Panc1 (cell line): ENCODE measurements around the gene GJB2.

ENCODE experiments used
- TCF7L2 ChIP-seq: IDR thresholded peaks from 2 replicates; pipeline ENCODE4 v1.6.1; 2011; ENCODE audit warnings: mild to moderate bottlenecking, low read depth, low read length, inconsistent platforms
- TF ChIP-seq, protein P1 (sequence below): fragments of 450-650 bp; IDR thresholded peaks from 2 replicates; pipeline ENCODE4 v1.5.1; 2017; ENCODE audit warnings: mild to moderate bottlenecking
- TF ChIP-seq, protein P2 (sequence below), 2 experiments: IDR thresholded peaks; 2 replicates each; pipeline ENCODE4 v1.6.1; 2011 to 2012; ENCODE audit warnings: low read depth in 2 of 2, control low read depth in 1 of 2, low read length in 1 of 2, mild to moderate bottlenecking in 1 of 2, moderate library complexity in 1 of 2; ENCODE audit not compliant: insufficient read depth in 1 of 2

DNA sequence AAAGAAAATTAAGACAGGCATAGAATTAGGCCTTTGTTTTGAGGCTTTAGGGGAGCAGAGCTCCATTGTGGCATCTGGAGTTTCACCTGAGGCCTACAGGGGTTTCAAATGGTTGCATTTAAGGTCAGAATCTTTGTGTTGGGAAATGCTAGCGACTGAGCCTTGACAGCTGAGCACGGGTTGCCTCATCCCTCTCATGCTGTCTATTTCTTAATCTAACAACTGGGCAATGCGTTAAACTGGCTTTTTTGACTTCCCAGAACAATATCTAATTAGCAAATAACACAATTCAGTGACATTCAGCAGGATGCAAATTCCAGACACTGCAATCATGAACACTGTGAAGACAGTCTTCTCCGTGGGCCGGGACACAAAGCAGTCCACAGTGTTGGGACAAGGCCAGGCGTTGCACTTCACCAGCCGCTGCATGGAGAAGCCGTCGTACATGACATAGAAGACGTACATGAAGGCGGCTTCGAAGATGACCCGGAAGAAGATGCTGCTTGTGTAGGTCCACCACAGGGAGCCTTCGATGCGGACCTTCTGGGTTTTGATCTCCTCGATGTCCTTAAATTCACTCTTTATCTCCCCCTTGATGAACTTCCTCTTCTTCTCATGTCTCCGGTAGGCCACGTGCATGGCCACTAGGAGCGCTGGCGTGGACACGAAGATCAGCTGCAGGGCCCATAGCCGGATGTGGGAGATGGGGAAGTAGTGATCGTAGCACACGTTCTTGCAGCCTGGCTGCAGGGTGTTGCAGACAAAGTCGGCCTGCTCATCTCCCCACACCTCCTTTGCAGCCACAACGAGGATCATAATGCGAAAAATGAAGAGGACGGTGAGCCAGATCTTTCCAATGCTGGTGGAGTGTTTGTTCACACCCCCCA, 3.8 kb downstream of the GJB2 start:
- TF ChIP-seq, protein P1, sequence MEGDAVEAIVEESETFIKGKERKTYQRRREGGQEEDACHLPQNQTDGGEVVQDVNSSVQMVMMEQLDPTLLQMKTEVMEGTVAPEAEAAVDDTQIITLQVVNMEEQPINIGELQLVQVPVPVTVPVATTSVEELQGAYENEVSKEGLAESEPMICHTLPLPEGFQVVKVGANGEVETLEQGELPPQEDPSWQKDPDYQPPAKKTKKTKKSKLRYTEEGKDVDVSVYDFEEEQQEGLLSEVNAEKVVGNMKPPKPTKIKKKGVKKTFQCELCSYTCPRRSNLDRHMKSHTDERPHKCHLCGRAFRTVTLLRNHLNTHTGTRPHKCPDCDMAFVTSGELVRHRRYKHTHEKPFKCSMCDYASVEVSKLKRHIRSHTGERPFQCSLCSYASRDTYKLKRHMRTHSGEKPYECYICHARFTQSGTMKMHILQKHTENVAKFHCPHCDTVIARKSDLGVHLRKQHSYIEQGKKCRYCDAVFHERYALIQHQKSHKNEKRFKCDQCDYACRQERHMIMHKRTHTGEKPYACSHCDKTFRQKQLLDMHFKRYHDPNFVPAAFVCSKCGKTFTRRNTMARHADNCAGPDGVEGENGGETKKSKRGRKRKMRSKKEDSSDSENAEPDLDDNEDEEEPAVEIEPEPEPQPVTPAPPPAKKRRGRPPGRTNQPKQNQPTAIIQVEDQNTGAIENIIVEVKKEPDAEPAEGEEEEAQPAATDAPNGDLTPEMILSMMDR: peak; percentile 29
- TF ChIP-seq, protein P2, sequence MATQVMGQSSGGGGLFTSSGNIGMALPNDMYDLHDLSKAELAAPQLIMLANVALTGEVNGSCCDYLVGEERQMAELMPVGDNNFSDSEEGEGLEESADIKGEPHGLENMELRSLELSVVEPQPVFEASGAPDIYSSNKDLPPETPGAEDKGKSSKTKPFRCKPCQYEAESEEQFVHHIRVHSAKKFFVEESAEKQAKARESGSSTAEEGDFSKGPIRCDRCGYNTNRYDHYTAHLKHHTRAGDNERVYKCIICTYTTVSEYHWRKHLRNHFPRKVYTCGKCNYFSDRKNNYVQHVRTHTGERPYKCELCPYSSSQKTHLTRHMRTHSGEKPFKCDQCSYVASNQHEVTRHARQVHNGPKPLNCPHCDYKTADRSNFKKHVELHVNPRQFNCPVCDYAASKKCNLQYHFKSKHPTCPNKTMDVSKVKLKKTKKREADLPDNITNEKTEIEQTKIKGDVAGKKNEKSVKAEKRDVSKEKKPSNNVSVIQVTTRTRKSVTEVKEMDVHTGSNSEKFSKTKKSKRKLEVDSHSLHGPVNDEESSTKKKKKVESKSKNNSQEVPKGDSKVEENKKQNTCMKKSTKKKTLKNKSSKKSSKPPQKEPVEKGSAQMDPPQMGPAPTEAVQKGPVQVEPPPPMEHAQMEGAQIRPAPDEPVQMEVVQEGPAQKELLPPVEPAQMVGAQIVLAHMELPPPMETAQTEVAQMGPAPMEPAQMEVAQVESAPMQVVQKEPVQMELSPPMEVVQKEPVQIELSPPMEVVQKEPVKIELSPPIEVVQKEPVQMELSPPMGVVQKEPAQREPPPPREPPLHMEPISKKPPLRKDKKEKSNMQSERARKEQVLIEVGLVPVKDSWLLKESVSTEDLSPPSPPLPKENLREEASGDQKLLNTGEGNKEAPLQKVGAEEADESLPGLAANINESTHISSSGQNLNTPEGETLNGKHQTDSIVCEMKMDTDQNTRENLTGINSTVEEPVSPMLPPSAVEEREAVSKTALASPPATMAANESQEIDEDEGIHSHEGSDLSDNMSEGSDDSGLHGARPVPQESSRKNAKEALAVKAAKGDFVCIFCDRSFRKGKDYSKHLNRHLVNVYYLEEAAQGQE (IDR thresholded peaks at IDR 0.05; ENCODE audit: insufficient read depth in 1 of 2, low read depth in 2 of 2, low read length in 1 of 2): no peak
- no peak for TF ChIP-seq TCF7L2
